HG03442 (cell line): ENCODE measurements around the gene TMEM250.

ENCODE experiments used
- ATAC-seq: cut with Tn5 transposase; IDR thresholded peaks from one replicate; pipeline ENCODE4 v1.9.1; 2021; ENCODE audit warnings: mild to moderate bottlenecking, moderate library complexity; ENCODE audit not compliant: unreplicated experiment

TMEM250 gene

DNA sequence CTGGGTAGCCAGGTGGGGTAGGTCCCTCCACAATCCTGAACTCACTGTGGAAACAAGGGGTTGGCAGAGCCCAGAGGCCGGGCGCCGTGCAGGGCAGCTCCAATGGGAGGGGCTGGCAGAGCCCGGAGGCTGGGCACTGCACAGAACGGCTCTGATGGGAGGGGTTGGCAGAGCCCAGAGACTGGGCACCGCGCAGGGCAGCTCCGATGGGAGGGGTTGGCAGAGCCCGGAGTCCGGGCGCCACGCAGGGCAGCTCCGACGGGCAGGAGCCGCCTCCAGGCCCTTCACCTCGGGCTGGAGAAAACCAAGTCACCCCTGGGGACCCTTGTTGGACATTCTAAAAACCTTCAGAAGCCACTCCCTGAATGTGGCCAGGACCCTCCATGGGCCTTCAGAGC lies 32.9 kb downstream of the TMEM250 start:
- no peak for ATAC-seq

- ATAC-seq: no peak
Observed at GRCh38 chr9:136084063-136084944, 34.4 kb downstream of the TMEM250 start.

GRCh38 chr9:136083558-136084062 lies 35.1 kb downstream of the TMEM250 start:
- no peak for ATAC-seq

DNA sequence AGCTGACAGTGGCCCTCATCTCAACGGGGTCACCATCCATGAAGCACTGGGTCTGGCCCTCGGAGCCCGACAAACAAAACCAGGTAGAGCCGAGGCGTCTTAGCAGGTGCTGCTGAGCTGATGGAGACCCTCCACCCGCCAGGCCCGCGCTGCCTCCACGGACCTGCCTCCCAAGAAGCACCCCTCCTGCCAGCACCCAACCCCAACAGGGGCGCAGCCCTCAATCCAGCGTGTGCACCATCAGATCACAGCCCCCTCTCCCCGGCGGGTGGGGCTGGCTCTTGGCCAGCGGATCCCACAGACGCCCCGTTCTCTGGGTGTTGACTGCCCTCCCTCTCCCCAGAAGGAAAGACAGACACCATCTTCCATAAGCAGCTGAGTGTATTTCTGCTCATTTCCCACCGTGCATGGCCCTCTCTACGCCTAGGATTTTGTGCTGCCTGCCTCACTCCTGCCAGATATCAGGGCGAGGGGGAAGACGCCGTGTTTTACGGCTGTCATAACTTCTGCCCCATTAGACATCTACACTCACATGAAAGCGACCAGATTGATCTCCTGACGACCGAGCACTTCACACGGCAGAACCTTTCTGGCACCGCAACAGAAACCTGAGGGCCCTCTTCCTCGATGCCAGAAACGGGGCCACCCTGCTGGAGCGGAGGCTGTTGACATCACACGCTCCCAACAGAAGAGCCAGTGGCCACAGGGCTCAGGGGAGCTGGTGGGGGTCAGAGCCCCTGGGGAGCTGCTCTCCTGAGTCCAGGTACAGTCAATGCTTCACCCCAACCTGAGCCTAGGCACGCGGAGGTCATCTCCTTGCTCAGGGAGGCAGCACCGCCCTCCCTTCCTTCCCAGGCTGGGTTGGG lies 35.9 kb downstream of the TMEM250 start:
- no peak for ATAC-seq

GRCh38 chr9:136081826-136082495 lies 36.7 kb downstream of the TMEM250 start:
- ATAC-seq: no peak

- no peak for ATAC-seq
Observed at GRCh38 chr9:136081113-136081825, 37.4 kb downstream of the TMEM250 start.

- ATAC-seq: no peak
Observed at GRCh38 chr9:136080716-136081112, 38.0 kb downstream of the TMEM250 start.

DNA sequence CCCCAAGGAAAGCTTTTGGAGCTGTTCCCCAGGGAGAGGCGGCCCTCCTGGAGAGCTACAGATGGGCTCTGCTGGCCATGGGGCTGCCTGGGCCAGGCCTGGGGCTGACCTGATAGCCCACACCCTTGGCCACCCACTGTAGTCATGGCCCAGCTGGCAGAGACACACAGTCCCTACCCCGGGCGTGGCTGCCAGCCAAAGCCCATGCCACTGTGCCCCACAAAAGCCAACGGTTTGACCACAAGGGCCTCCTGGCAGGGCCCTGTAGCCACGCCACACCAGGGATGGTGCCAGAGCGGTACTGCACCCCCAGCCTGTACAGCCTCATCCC lies 38.8 kb downstream of the TMEM250 start:
- no peak for ATAC-seq

GRCh38 chr9:136079211-136079915 lies 39.3 kb downstream of the TMEM250 start:
- no peak for ATAC-seq

DNA sequence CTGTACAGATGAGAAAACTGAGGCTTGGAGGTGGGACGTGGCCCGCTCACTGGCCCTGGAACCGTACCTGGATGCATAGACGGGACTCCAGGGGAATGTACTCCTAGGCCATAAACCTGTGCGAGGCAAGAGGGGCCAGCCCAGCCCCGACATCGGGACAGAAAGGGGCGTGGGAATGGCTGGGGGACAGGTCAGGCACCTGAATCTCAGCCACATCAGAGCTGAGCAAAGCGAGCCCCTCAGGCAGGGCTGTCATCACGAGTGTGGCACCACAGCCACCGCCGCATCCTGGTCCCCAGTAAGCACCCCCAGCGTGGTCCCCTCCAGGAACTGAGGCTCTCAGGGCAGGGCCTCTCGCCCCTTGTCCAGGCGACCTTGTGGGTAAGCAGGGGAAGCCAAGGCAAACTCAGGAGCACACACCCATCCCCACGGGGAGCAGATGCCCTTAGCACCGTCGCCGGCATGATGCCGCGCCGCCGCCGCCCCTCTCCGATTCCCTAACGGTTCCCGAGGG lies 40.1 kb downstream of the TMEM250 start:
- ATAC-seq: no peak

DNA sequence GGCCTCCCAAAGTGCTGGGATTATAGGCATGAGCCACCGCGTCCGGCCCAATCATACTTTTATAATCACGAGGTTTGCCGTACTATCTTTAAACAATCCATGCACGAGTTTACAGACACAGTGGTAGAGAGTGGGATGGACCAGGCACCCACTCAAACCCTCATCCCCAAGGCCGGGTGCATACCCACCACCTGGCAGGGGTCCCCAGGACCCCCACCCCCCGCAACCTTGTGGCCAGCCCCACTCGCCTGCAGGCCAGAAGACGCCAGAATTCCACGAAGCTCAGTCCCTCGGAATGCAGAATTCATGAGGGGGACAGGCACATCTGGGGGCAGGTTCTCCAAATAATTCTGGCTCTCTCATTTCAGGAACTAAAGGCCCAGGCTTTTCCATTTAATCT lies 40.7 kb downstream of the TMEM250 start:
- no peak for ATAC-seq

- ATAC-seq: no peak
Observed at GRCh38 chr9:136077491-136077890, 41.2 kb downstream of the TMEM250 start.

DNA sequence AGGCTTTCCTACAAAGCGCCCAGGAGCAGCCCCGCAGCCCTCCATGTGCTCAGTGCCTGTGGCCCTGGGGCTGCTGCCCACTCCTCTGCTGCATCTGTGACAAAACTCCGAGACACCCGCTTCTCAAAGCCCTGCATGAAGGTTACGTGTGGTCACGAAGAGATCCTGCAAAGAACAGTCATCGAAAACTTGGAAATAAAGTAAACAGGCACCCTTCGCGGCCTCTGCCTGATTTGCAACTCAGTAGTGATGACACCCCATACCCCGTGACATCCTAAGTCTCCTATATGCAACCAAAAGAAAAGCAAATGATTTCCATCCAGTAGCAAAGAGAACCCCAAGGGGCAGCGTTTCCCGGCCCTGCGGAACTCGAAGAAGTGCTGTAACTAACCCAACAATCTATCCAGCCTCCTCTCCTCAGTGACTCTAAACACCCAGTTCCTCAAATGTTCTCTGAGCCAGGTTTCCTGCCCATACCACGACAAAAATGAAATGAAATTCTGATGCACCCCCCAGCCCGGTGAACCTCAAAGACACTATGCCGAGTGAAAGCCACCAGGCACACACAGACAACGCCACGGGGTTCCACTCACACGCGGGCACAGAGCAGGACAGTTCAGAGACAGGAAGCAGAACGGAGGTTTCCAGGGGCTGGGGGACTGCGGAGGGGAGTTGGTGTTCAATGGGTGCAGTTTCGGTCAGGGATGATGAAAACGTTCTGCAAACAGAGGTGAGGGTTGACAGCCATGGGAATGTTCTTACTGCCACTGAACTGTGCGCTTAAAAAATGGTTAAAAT lies 42.6 kb downstream of the TMEM250 start:
- ATAC-seq: no peak

DNA sequence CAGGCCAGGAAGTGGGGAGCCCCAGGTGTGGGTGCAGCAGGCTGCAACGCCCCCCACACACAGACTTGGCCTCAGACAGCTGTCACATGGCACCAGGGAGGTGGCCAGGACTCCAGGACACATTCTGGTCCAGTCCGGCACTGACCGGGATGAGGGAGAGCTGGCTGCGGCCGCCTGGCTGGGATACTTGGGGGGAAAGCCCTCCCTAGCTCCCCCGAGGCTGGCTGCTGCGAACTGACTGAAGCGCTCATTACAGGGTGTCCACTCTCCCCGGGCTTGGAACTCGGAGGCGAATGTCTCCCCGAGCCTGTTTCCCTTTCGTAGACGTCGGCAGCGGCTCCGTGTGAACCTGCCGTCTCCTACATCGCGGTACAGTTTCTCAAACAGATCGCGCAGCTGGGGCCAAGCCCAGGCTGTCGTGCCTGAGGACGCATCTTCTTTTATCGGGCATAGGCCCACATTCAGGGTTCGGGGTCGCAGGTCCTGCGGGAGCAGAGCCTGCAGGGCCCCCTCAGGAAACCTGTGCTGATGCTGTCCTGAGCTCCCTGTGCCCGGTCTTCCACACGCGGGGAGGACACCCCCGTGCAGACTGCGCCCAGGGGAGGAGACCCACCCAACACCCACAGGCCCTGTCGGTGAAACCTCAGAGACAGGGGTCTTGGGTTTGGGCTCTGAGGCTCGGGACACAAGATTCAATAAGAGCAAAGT lies 43.4 kb downstream of the TMEM250 start:
- no peak for ATAC-seq

DNA sequence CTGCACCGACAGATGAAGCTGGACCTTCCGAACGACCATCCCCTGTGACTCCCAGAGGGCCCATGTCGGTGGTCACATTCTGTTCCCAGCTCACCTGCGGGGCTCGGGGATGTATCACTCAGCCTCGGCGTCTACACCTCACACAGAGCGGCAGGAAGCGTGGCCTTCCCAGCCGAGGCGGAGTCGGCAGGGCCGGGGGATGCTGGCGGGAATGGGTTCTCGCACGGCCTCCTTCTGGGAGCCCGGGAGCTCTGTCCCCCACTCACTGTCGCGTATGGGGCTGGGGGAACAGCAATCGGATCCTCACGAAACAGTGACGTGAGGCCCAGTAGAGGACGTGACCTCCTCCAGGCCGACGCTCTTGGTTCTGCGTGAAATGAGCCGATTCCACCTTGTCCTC lies 44.0 kb downstream of the TMEM250 start:
- no peak for ATAC-seq
